NCI-H1048 (cell line): Measurements from ENCODE around the gene TRAPPC2L.

Experiments used
- DNase-seq: peaks from one replicate; lab custom pipeline; 2025; lab: John Stamatoyannopoulos, UW

The TRAPPC2L gene

DNA sequence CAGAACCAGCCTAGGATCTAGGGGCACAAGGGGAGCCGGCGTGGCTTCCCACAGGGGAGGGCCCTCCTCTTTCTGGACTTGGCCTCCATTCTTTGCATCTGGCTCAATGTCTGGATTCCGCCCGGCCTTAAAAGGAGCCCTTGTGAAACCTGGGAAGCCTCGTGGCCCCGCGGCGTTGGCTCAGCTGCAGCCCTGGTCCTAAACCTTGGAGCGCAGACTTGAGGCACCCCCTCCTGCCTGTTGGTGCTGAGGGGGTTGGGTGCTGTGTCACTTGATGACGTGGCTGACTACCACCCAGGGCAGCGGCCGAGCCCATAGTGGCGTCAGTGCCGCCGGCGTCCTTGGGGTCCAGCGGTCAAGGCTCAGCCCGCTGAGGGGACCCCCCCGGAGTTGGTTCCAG lies 4.4 kb downstream of the TRAPPC2L start:
- DNase-seq = no peak

GRCh38 chr16:88862968-88863367 lies 6.0 kb downstream of the TRAPPC2L start:
- no peak for DNase-seq

- no peak for DNase-seq
Measured at GRCh38 chr16:88863426-88863825, 6.5 kb downstream of the TRAPPC2L start.

DNA sequence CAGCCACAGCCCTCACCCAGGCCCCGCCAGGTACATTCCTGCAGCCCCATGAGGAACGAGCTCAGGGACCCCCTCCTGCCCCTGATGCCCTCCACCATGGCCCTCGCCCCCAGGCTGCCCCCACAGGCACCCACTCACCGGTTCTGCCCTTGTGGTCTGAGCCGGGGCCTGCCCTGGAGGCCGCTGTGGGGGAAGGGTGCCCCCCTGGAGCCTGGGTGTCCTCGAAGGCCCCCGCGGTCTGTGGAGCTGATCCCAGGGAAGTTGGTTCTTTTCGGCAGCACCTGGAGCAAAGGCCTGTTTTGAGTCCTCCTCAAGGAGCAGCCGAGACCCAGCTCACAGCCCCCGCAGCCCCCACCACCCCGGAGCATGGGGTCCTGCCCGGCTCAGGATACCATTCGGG lies 7.2 kb downstream of the TRAPPC2L start:
- no peak for DNase-seq

GRCh38 chr16:88864521-88864920 lies 7.6 kb downstream of the TRAPPC2L start:
- DNase-seq = no peak

DNA sequence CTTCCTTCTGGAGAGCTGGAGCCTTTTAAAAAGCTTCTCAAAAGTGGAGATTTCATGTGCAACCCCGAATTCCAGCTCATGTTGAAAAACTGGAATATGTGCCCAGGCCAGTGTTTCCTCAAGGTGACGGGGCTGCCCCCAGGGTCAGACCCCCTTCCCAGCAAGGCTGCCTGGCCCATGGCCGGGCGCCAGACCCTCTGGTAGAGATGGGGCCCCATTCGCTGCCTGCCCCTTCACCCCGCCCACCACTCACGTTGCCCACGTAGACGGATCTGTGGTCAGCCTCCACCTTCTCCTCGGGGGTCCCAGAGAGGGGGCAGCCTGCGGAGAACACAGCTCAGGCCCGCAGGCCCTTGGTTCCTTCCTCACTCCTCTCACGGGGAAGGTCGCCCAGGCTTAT lies 8.4 kb downstream of the TRAPPC2L start:
- no peak for DNase-seq

DNA sequence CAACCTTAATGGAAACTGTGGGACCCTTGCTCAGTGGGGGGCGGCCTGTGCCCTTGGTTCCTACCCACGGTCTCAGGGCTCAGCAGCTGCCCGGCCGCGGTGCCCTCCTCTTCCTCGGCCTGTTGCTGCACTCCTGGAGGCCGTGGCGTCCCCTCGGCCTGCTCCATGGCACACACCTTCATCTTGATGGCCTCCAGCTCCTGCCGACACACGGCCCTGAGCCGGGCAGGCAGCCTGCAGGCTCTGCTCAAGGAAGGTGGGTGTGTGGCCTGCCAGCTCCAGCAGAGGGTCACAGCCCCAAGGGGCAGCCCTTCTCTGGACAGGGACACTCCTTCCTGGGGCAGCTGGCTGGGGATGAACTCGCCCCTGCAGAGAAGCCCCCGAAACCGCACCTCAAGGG lies 8.8 kb downstream of the TRAPPC2L start:
- DNase-seq = no peak

GRCh38 chr16:88866151-88866920 lies 9.4 kb downstream of the TRAPPC2L start, which contains the start of gene PABPN1L:
Gene PABPN1L, minus strand, starts transcription at chr16:88866660. Its CDS starts 54 bp downstream, at chr16:88866606.
- no peak for DNase-seq

DNA sequence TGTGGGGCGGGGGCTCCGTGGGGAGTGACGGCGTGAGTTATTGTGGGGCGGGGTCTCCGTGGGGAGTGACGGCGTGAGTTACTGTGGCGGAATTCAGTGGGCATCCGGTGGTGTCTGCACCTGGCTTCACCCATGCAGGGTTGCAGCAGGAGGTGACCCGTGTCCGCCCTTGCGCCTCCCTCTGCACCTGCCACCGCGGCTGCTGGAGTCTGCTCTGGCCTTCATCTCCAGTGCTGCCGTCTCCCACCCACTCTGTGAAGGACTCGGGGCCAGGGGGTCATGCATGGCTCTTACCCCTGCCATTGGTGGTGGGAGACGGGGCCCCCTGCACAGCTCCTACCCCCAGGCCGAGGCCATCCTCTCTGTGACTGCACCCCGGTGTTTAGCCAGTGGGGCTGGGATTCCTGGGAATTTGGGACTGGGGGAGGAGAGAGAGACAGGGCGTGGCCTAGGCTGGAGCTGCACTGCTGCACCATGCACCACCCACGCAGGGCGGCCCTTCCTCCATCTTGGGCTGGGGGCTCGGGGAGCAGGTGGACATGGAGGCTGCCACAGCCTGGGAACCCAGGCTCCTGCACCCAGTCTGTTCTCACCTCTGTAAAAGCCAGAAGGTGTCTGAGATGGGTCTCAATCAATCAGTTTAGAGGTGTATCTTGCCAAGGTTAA lies 10.8 kb downstream of the TRAPPC2L start:
- no peak for DNase-seq

GRCh38 chr16:88868974-88869672 lies 12.2 kb downstream of the TRAPPC2L start:
- no peak for DNase-seq

DNA sequence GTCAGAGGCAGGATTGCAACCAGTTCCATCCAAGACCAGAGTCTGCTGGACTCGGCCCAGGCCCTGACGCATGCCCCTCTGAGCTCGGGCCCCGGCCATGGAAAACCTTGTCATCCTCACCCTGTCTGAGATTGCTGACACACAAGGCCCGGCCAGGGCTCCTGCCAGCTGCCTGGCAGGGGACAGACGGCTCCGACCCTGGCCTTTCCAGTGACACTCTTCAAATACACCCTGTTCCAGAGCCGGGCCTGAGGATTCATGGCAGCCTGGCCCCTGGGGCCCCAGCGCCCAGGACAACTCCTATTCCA lies 12.7 kb downstream of the TRAPPC2L start:
- no peak for DNase-seq

DNA sequence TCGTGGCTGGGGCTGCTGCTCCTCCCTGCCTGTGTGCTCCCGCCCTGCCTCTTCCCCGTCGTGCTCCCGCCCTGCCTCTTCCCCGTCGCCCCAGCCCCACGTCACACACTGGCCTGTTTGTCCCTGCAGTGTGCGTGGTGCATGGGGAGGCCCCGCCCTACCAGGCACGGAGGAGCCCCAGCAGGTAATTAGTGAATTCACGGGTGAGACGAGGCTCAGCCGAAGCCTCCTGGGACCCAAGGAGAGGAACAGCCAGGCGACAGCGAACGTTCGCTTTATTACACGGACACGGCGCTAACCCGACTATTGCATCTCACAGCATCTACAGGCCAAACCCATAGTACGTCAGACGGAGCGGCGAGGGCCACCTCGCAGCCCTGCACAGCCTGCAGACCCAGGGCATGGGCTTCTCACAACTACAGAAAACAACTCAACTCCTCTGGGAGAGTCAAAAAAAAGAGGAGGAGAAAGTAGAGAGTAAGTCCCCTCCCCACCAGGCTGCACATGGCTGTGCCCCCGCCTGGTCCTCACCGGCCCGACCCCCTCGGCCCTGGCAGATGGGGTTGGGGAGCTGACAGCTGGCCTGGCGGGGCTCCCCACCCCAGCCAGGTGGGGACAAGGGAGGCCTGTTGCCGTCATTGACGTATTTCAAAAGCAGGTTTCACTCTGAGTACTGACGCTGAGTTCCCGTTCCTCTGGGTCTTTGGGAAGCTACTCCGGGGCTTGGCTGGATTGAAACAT lies 13.9 kb downstream of the TRAPPC2L start:
- no peak for DNase-seq

DNA sequence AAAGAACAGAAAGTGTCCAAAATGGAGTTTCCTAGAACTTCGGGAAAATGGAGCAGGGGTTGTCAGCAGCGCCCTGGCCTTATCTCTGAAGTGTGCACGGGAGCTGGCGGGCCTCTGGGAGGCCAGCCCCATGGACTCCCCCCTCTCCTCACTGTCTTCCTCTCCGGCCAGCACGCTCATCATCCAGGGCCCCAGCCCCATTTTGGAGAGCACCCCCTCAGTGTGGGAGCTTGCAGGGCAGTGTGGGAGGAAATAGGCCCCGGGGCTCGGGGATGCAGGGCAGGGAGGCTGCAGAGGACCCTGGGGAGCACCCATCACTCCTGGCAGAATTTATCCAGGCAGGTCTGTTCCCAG lies 14.4 kb downstream of the TRAPPC2L start:
- DNase-seq = no peak

GRCh38 chr16:88871730-88872416 lies 14.9 kb downstream of the TRAPPC2L start:
- no peak for DNase-seq

GRCh38 chr16:88872650-88873331 lies 15.9 kb downstream of the TRAPPC2L start:
- DNase-seq = no peak

DNA sequence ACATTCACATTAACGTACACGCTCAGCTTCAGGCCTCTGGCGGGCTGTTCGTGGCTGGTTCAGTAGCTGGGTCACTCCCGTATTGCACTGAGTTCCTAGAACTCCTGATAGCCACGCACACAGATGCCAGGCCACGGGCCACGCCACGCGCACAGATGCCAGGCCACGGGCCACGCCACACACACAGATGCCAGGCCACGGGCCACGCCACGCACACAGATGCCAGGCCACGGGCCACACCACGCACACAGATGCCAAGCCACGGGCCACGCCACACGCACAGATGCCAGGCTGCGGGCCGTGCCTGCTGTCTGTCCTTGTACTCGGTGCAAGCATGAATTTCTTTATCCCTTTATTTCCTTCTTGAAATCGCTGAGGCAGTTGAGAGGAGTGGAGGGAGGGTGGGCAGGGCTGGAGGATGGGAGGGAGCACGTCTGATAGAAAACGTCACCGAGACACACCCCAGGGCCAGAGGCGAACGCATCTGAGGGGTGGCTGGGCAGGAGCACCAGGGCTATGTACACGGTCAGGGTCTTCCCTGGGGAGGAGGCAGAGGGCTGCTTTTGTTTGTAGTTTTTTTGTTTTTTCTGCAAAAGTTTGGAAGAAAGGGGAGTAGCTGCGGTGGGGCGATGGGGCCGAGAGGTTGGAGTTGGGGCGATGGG lies 18.1 kb downstream of the TRAPPC2L start:
- no peak for DNase-seq

GRCh38 chr16:88875703-88876234 lies 18.8 kb downstream of the TRAPPC2L start:
- DNase-seq = no peak

- DNase-seq = no peak
Measured at GRCh38 chr16:88876942-88877526, 20.1 kb downstream of the TRAPPC2L start.

- DNase-seq = no peak
Measured at GRCh38 chr16:88877564-88878289, 20.8 kb downstream of the TRAPPC2L start.
